Stimulated activated naive CD8-positive, alpha-beta T cell treated with anti-CD3 and anti-CD28 coated beads, Interleukin-15, amount 100 ng/mL, for 72 hours (primary cell): ENCODE results near the gene HDGFL3.
A peak's percentile ranks its signal among the peaks of the same experiment; 100 is the strongest.
"Not testable (repeated sequence)": the region's sequence is repeated elsewhere in the genome, so short reads cannot be mapped to it uniquely, and the experiment has no call there.

Experiments used
- ATAC-seq: fragments of 150-1000 bp; cut with Tn5 transposase; 2 replicates; pipeline ENCODE4 v1.10.0; 2021; ENCODE audit warnings: mild to moderate bottlenecking, moderate library complexity
- DNase-seq, 2 donors: peaks; one replicate each; pipeline ENCODE4 v3.0.0; 2021 to 2022
- H3K27ac Mint-ChIP-seq, 2 donors: one replicate each; pipeline ENCODE4 v1.8.0; 2022; ENCODE audit warnings: mild to moderate bottlenecking in 2 of 2, mixed read lengths in 2 of 2, moderate library complexity in 2 of 2
- H3K27me3 Mint-ChIP-seq: one replicate; pipeline ENCODE4 v1.8.0; 2022; ENCODE audit warnings: mixed read lengths
- H3K4me1 Mint-ChIP-seq: one replicate; pipeline ENCODE4 v1.8.0; 2022; ENCODE audit warnings: mild to moderate bottlenecking, mixed read lengths
- H3K4me3 Mint-ChIP-seq, 2 donors: one replicate each; pipeline ENCODE4 v1.8.0; 2022; ENCODE audit warnings: mild to moderate bottlenecking in 2 of 2, mixed read lengths in 2 of 2, moderate library complexity in 1 of 2
- H3K9me3 Mint-ChIP-seq, 2 donors: one replicate each; pipeline ENCODE4 v1.8.0; 2022; ENCODE audit warnings: mixed read lengths in 2 of 2

HDGFL3 gene

GRCh38 chr15:83207660-83208366, at the start of gene HDGFL3:
Gene HDGFL3, minus strand, starts transcription at chr15:83207823. Its CDS starts 409 bp downstream, at chr15:83207414.
- peak within 1 kb of the TSS in 1 of 2 donors; percentile 93 for H3K27ac Mint-ChIP-seq
- H3K4me1 Mint-ChIP-seq, result peaks cover 10% of the 10 kb centered on the region
- ATAC-seq (peak; percentile 85), DNase-seq (peak; percentile 59 to 67)
- peak within 1 kb of the TSS; percentile 90 to 94 for H3K4me3 Mint-ChIP-seq
- no peaks in the 10 kb centered on the region for H3K9me3 Mint-ChIP-seq
- H3K27me3 Mint-ChIP-seq, result peaks cover 36% of the 10 kb centered on the region

- no peak for ATAC-seq
- no peak for DNase-seq
- H3K27ac Mint-ChIP-seq, result no peak overlapping the region
- no peaks in the 10 kb centered on the region for H3K9me3 Mint-ChIP-seq
- peaks cover 57% of the 10 kb centered on the region for H3K27me3 Mint-ChIP-seq
- no peaks in the 10 kb centered on the region for H3K4me1 Mint-ChIP-seq
- H3K4me3 Mint-ChIP-seq, result no peak overlapping the region
Observed at GRCh38 chr15:83250781-83251180, 43.2 kb upstream of the HDGFL3 start.

GRCh38 chr15:83249030-83249343, 41.4 kb upstream of the HDGFL3 start:
- no peak overlapping the region for H3K4me3 Mint-ChIP-seq
- no peaks in the 10 kb centered on the region for H3K9me3 Mint-ChIP-seq
- H3K27me3 Mint-ChIP-seq, result peaks cover 63% of the 10 kb centered on the region
- no peak overlapping the region for H3K27ac Mint-ChIP-seq
- no peak for DNase-seq
- no peaks in the 10 kb centered on the region for H3K4me1 Mint-ChIP-seq
- no peak for ATAC-seq

GRCh38 chr15:83248151-83249029, 40.8 kb upstream of the HDGFL3 start:
- Mint-ChIP-seq H3K4me3 (no peak overlapping the region), H3K27me3 (peaks cover 63% of the 10 kb centered on the region), H3K4me1 (no peaks in the 10 kb centered on the region), H3K27ac (no peak overlapping the region), H3K9me3 (no peaks in the 10 kb centered on the region)
- ATAC-seq, result peak; percentile 48
- DNase-seq, result peak; percentile 13 to 21

GRCh38 chr15:83243634-83244033, 36.0 kb upstream of the HDGFL3 start:
- no peak for DNase-seq
- no peak overlapping the region for H3K4me3 Mint-ChIP-seq
- no peak for ATAC-seq
- no peaks in the 10 kb centered on the region for H3K9me3 Mint-ChIP-seq
- H3K4me1 Mint-ChIP-seq, result no peaks in the 10 kb centered on the region
- H3K27me3 Mint-ChIP-seq, result peaks cover 64% of the 10 kb centered on the region
- H3K27ac Mint-ChIP-seq, result no peak overlapping the region

GRCh38 chr15:83230242-83230641, 22.6 kb upstream of the HDGFL3 start:
- Mint-ChIP-seq H3K9me3 (no peaks in the 10 kb centered on the region), H3K4me3 (no peak overlapping the region), H3K27me3 (peaks cover 15% of the 10 kb centered on the region)

GRCh38 chr15:83225449-83225848, 17.8 kb upstream of the HDGFL3 start:
- H3K4me1 Mint-ChIP-seq, result no peaks in the 10 kb centered on the region
- ATAC-seq (no peak), DNase-seq (no peak)
- H3K9me3 Mint-ChIP-seq, result no peaks in the 10 kb centered on the region
- no peak overlapping the region for H3K4me3 Mint-ChIP-seq
- no peak overlapping the region for H3K27ac Mint-ChIP-seq
- peaks cover 23% of the 10 kb centered on the region for H3K27me3 Mint-ChIP-seq

More at GRCh38 chr15:83230242-83230641, 22.6 kb upstream of the HDGFL3 start:
- Mint-ChIP-seq H3K27ac (no peak overlapping the region), H3K4me1 (no peaks in the 10 kb centered on the region)
- no peak for DNase-seq
- ATAC-seq, result no peak

- not testable (repeated sequence) for H3K27ac Mint-ChIP-seq, H3K4me1 Mint-ChIP-seq, H3K4me3 Mint-ChIP-seq, ATAC-seq, DNase-seq, H3K9me3 Mint-ChIP-seq
- H3K27me3 Mint-ChIP-seq, result peaks cover 48% of the 10 kb centered on the region
Observed at GRCh38 chr15:83221781-83222180, 14.2 kb upstream of the HDGFL3 start.

- no peak for ATAC-seq
- H3K9me3 Mint-ChIP-seq, result peaks cover 4 to 8% of the 10 kb centered on the region in 2 donors
- H3K27me3 Mint-ChIP-seq, result peaks cover 56% of the 10 kb centered on the region
- H3K27ac Mint-ChIP-seq, result no peak overlapping the region
- H3K4me1 Mint-ChIP-seq, result no peaks in the 10 kb centered on the region
- no peak overlapping the region for H3K4me3 Mint-ChIP-seq
- DNase-seq, result no peak
Observed at GRCh38 chr15:83219026-83219425, 11.4 kb upstream of the HDGFL3 start.

GRCh38 chr15:83215306-83215705, 7.7 kb upstream of the HDGFL3 start:
- H3K27me3 Mint-ChIP-seq, result peaks cover 51% of the 10 kb centered on the region
- H3K9me3 Mint-ChIP-seq, result peaks cover 4 to 8% of the 10 kb centered on the region in 2 donors
- no peak for ATAC-seq
- no peak overlapping the region for H3K27ac Mint-ChIP-seq
- H3K4me3 Mint-ChIP-seq, result no peak overlapping the region
- no peaks in the 10 kb centered on the region for H3K4me1 Mint-ChIP-seq
- no peak for DNase-seq

- Mint-ChIP-seq H3K27ac (no peak overlapping the region), H3K4me1 (peaks cover 9% of the 10 kb centered on the region), H3K4me3 (no peak overlapping the region), H3K9me3 (peaks cover 4 to 8% of the 10 kb centered on the region in 2 donors), H3K27me3 (peaks cover 29% of the 10 kb centered on the region)
- DNase-seq (no peak), ATAC-seq (no peak)
Observed at GRCh38 chr15:83210619-83211018, 3.0 kb upstream of the HDGFL3 start.

- no peak overlapping the region for H3K4me3 Mint-ChIP-seq
- H3K9me3 Mint-ChIP-seq, result no peaks in the 10 kb centered on the region
- peaks cover 28% of the 10 kb centered on the region for H3K27me3 Mint-ChIP-seq
- ATAC-seq, result no peak
- H3K27ac Mint-ChIP-seq, result no peak overlapping the region
- no peak for DNase-seq
- H3K4me1 Mint-ChIP-seq, result peaks cover 9% of the 10 kb centered on the region
Observed at GRCh38 chr15:83209333-83209732, 1.7 kb upstream of the HDGFL3 start.

GRCh38 chr15:83208367-83208661, 691 bp upstream of the HDGFL3 start:
- H3K9me3 Mint-ChIP-seq, result no peaks in the 10 kb centered on the region
- peaks cover 9% of the 10 kb centered on the region for H3K4me1 Mint-ChIP-seq
- H3K27me3 Mint-ChIP-seq, result peaks cover 31% of the 10 kb centered on the region
- ATAC-seq, result no peak
- peak overlapping the region in 1 of 2 donors; percentile 87 for H3K4me3 Mint-ChIP-seq
- H3K27ac Mint-ChIP-seq, result peak overlapping the region in 1 of 2 donors; percentile 82
- DNase-seq, result no peak

GRCh38 chr15:83207009-83207659, 489 bp downstream of the HDGFL3 start:
- DNase-seq (peak; percentile 34 to 35), ATAC-seq (peak; percentile 51)
- H3K27me3 Mint-ChIP-seq, result peaks cover 43% of the 10 kb centered on the region
- H3K4me1 Mint-ChIP-seq, result peaks cover 16% of the 10 kb centered on the region
- no peak overlapping the region for H3K27ac Mint-ChIP-seq
- no peaks in the 10 kb centered on the region for H3K9me3 Mint-ChIP-seq
- H3K4me3 Mint-ChIP-seq, result peak overlapping the region; percentile 90 to 94

GRCh38 chr15:83206526-83207008, 1.1 kb downstream of the HDGFL3 start:
- peaks cover 16% of the 10 kb centered on the region for H3K4me1 Mint-ChIP-seq
- H3K27me3 Mint-ChIP-seq, result peaks cover 49% of the 10 kb centered on the region
- H3K4me3 Mint-ChIP-seq, result peak overlapping the region; percentile 90 to 94
- H3K27ac Mint-ChIP-seq, result peak overlapping the region; percentile 93 to 95
- no peak for DNase-seq
- H3K9me3 Mint-ChIP-seq, result no peaks in the 10 kb centered on the region
- ATAC-seq, result no peak
